Fibroblast of pulmonary artery (primary cell): Measurements from ENCODE around the gene LRRC25.

Source experiments
- DNase-seq: peaks from one replicate; pipeline ENCODE4 v3.0.0-alpha.2; 2010; ENCODE audit warnings: low read depth
- H3K4me3 ChIP-seq: replicated peaks from 2 replicates; pipeline ENCODE4 v1.5.1; 2011; ENCODE audit warnings: low read depth, mild to moderate bottlenecking, control low read depth, low read length, moderate library complexity
- TF ChIP-seq, protein P1 (sequence below): IDR thresholded peaks from 2 replicates; pipeline ENCODE4 v1.5.1; 2011; ENCODE audit warnings: mild to moderate bottlenecking, control low read depth, low read length, inconsistent platforms; ENCODE audit errors: missing control alignments

Gene LRRC25

DNA sequence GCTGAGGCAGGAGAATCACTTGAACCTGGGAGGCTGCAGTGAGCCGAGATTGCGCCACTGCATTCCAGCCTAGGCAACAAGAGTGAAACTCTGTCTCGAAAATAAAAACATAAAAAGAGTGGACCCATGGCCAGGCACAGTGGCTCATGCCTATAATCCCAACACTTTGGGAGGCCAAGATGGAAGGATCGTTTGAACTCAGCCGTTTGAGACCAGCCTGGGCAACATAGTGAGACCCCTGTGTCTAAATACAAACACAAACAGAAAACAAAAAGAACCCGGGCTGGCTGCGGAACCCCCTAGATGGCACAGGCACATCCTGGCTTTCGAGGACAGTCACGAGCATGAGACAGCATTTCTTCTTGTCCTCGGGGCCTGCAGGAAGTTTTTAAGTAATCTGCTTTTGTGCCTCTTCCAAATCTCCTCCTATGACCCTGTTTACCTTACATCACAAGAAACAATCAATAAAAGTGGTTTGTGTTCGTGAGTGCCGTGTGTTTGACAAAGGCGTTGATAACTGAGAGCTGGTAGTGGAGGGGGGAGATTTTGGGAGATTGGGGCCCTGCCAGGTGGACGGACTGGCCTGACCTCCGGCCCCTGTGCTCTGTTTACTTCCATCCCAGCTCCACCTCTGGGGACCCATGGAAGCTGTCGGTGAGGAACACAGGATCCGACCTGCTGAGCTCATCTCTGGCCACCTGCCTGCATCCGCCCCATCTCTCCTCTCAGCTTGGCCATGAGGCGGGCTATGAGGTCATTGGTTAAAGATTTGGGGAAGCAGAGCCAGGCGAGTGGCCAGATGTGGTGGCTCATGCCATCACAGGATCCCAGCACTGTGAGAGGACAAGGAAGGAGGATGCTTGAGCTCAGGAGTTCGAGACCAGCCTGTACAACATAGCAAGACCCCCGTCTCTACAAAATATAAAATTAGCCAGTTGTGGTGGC, 17.3 kb downstream of the LRRC25 start:
- H3K4me3 ChIP-seq, result no peak overlapping the region
- TF ChIP-seq, protein P1, sequence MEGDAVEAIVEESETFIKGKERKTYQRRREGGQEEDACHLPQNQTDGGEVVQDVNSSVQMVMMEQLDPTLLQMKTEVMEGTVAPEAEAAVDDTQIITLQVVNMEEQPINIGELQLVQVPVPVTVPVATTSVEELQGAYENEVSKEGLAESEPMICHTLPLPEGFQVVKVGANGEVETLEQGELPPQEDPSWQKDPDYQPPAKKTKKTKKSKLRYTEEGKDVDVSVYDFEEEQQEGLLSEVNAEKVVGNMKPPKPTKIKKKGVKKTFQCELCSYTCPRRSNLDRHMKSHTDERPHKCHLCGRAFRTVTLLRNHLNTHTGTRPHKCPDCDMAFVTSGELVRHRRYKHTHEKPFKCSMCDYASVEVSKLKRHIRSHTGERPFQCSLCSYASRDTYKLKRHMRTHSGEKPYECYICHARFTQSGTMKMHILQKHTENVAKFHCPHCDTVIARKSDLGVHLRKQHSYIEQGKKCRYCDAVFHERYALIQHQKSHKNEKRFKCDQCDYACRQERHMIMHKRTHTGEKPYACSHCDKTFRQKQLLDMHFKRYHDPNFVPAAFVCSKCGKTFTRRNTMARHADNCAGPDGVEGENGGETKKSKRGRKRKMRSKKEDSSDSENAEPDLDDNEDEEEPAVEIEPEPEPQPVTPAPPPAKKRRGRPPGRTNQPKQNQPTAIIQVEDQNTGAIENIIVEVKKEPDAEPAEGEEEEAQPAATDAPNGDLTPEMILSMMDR, result no peak
- DNase-seq, result peak; percentile 85

DNA sequence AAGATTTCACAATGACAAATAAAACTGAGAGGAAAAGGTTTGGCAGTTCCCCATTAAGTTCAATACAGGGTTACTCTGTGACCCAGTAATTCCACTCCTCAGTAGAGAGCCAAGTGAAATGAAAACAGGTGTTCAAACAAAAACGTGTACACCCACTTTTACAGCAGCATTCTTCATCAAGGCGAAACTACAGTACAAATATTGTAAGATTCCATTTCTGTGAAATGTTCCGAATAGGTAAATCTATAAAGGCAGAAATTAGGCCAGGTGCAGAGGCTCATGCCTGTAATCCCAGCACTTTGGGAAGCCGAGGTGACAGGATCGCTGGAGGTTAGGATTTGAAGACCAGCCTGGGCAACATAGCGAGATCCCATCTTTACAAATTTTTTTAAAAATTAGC, 20.4 kb downstream of the LRRC25 start:
- H3K4me3 ChIP-seq, result no peak overlapping the region
- TF ChIP-seq, protein P1, result no peak
- no peak for DNase-seq

DNA sequence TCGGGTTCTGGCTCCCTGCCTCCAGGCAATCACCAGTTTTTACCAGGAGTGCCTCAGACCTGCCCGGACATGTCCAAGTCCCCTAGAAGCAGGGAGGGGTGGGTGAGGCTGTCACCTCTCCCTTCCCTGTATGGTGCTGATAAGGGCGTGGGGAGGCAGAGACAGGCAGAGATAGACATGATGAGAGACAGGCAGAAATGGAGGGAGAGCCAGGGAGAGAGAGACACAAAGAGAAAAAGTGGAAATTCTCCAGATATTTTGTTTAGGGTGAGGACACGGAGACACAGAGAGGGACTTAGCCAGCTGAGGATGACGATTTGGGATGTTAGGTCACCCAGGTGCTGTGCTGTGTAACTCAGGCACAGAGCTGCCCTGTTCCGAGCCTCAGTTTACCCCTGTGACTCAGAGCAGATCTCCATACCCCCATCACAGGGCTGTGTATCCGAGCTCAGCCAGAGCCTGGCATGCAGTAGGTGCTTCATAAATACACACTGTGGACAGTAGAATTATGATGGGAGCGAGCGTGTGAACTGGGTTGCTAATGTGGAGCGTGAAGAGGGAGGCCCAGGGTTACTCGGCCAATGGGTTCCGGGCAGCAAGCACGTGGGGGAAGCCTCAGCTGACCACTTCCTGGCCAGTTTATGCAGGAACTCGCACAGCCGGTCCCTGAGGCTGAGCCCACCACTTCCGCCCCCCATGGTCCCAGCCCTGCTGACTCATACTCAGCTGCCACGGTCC, 23.4 kb downstream of the LRRC25 start:
- TF ChIP-seq, protein P1, result no peak
- no peak overlapping the region for H3K4me3 ChIP-seq
- DNase-seq, result peak; percentile 99

DNA sequence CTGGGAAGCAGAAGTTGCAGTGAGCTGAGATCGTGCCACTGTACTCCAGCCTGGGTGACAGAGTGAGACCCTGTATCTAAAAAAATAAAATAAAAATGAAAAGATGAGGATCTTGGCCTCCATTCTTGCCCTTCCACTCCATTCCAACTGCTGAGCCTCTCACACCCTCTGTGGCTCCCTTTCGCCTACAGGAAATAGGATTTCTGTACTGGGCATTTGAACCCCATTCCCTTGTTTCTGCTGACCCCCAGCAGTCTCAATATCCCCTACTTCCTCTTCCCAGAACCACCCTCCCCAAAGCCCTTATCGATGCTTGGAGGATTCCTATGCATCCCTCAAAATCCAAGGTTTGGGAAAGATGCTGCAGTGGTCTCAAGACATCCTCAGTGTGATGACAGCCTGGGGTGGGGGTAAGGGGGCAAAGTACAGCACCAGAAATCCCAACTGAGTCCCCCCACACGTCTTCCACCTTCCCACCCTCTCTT, 24.0 kb downstream of the LRRC25 start:
- no peak overlapping the region for H3K4me3 ChIP-seq
- TF ChIP-seq, protein P1, result no peak
- no peak for DNase-seq

DNA sequence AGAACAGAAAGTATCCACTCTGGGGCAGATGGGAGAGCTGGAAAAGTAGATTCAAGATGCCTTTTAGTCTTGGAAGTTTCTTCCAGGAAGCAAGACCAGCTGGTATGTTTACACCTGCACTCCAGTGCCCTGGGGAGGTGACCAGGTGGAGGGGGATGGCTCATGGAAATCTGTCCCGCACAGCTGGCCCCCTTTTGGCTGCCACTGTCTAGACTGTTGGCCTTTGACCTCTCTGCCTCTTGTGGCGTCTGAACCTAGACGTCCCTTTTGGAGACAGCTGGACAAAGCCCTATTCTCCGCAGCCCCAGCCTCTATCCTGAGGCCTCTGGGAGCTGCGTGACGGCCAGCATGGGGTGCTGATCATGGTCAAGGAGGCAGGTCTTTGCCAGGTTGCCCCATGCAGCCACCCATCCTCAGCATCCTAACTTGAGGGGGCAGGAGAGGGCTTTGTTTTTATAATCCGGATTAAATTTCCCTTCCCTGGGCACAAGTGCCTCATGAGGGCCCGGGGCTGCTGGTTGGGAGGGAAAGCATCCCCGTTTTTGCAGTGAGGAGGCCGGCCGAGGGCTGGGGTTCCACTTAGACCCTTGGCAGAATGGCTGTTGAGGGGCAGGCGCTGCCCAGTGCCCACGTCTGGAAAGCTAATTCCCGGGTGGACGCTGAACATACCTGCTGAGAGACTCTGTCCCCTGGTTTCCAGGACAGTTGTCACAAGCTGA, 28.8 kb downstream of the LRRC25 start:
- TF ChIP-seq, protein P1, result no peak
- no peak for DNase-seq
- no peak overlapping the region for H3K4me3 ChIP-seq

DNA sequence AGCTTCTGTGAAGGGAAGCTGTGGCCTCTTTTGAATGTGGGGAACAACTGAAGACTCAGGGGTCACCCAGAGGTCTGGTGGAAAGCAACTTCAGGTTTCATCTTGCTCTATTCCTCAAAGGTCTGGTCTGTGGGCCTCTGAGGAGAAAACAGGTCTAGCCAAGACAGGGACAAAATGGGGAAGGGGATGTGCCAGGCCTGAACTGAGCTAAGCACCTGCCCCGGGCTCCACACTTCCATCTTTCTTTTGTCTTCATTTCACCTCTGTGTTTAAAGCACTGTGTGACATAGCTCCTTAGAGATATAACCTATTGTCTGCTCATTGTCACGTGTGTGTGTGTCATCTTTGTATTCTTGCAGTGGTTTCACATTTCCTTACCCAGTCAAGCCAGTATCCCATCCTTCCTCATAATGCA, 31.4 kb downstream of the LRRC25 start:
- TF ChIP-seq, protein P1, result no peak
- no peak overlapping the region for H3K4me3 ChIP-seq
- DNase-seq, result peak; percentile 46
